HG03045 (cell line): ENCODE data around the gene STARD10.
"Not testable (repeated sequence)": the region's sequence is repeated elsewhere in the genome, so short reads cannot be mapped to it uniquely, and the experiment has no call there.

Source experiments
- ATAC-seq: cut with Tn5 transposase; IDR thresholded peaks from one replicate; pipeline ENCODE4 v1.9.1; 2021; ENCODE audit warnings: mild to moderate bottlenecking, moderate library complexity; ENCODE audit not compliant: unreplicated experiment

Gene STARD10

DNA sequence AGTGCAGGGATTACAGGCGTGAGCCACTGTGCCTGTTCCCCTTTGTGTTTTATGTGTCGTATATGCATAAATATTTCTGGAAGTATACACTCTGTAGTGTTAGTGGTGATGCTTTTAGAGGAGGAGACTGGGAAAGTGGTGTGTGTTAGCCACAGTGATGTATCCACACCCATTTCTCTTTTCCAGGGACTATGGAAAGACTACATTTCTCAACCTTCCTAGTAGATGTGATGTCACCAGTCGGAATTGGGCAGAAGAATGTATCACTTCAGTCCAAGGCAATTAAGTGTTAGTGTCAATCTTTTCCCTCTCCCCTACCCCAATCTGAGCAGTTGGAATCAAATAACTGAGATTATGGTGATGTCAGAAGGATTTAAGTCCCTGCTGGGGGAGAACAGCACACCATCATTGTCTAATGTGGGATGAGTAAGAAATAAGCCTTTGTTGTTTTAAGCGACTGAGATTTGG, 14.5 kb upstream of the STARD10 start:
- no peak for ATAC-seq

DNA sequence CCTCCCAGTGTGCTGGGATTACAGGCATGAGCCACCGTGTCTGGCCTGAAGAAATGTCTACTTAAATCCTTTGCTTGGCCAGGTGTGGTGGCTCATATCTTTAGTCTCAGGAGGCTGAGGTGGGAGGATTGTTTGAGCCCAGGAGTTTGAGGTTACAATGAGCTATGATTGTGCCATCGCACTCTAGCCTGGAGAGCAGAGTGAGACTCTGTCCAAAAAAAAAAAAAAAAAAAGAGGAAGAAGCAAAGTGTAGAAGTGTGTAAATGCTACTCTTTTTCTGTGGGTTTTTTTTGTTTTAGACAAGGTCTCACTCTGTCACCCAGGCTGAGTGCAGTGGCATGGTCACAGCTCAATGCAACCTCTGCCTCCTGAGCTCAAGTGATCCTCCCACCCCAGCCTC, 13.9 kb upstream of the STARD10 start:
- no peak for ATAC-seq

DNA sequence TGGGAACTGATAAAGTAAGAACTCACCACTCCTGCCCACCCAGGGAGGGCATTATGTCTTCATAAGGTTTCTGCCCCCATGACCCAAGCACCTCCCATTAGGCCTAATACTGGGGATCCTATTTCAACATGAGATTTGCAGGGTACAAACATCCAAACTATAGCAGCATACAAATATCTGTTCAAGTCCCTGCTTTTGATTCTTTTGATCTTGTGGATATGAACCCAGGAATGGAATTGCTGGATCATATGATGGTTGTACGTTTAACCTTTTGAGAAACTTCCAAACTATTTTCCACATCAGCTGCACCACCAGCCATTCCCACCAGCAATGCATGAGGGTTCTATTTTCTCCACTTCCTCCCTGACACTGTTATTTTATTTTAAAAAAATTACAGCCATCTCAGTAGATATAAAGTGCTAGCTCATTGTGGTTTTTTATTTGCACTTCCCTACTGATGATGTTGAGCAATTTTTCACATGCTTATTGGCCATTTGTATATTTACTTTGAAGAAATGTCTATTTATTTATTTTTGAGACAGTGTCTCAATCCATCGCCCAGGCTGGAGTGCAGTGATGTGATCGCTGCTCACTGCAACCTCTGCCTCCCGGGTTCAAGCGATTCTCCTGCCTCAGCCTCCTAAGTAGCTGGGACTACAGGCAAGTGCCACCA, 13.3 kb upstream of the STARD10 start:
- ATAC-seq, result no peak

DNA sequence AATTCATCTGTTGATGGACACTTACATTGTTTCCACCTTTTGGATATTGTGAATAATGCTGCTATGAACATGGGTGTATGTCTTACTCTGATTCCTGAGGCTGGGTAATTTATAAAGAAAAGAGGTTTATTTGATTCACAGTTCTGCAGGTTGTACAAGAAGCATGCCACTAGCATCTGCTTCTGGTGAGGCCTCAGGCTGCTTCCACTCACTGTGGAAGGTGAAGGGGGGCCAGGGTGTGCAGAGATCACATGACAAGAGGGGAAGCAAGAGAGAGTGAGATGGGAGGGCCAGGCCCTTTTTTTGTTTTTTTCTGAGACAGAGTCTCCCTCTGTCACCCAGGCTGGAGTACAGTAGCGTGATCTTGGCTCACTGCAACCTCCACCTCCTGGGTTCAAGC, 12.5 kb upstream of the STARD10 start:
- ATAC-seq, result not testable (repeated sequence)

DNA sequence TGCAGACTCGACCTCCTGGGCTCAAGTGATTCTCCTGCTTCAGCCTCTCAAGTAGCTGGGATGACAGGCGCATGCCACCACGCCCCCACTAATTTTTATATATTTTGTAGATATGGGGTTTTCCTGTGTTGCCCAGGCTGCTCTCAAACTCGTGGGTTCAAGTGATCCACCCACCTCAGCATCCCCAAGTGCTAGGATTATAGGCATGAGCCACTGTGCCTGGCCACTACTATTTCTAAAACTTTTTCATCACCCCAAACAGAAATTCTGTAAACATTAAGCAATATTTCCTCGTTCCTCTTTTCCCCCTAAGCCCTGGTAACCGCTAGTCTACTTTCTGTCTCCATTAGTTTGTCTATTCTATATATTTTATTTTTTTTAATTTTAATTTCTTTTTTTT, 11.4 kb upstream of the STARD10 start:
- ATAC-seq, result no peak

DNA sequence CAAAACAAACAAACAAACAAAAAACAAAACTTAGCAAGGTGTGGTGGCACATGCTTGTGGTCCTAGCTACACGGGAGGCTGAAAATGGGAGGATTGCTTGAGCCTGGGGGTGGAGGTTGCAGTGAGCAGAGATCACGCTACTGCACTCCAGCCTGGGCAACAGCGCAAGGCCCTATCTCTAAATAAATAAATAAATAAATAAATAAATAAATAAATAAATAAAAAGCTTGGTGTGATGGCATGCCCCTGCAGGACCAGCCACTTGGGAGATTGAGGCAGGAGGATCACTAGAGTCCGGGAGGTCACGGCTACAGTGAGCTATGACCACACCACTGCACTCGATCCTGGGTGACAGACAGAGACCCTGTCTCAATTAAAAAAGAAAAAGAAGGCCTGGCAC, 9.0 kb upstream of the STARD10 start:
- ATAC-seq, result no peak

DNA sequence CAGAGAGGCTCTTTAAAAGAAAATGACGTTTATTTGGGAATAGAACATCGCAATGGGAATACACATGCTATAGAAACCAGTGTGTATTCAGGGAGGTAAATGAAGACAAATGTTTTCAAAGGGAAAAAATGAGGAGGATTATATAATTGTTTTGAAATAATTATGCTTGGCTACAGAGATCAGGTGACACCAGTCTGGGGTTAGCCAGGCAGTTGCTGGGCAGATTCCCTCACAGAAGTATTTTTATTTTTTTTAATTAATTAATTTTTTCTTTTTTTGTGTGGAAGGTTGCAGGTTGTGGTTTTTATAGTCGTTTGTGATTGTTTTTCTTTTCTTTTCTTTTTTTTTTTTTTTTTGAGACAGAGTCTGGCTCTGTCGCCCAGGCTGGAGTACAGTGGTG, 5.6 kb upstream of the STARD10 start:
- no peak for ATAC-seq

DNA sequence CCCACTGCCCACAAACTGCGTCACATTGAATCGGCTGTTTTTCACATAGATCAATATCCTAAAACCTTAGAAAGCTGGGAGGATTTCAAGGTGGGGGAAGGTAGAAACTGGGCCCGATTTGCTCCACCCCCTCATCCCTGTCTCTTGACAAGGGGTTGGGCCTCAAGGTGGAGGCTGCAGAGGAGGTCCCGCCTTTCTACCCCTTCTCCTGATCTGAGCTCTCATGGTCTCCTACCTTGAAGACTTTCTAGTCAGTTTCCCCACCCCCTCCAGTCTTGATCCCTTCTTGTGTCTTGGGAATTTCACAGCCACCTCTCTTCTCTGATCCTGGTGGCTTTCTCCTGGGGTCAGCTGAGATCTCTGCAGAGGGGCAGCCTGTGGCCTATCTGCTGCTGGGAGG, 4.5 kb upstream of the STARD10 start:
- ATAC-seq, result no peak

DNA sequence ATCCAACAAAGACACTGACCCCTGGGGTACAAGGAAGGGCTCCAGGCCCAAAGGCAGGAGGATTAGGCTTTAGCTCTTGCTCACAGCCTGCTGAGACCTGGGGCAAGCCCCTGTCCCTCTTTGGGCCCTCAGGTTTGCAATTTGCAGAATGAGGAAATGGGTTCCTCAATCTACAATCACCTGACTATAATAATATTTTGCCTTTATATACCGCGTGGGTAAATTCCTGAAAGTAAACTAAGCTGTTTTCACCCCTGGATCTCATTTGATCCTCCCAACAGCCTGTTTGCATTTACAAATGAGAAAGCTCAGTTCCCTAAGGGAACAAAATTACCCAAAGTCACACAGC, 797 bp downstream of the STARD10 start:
- no peak for ATAC-seq

DNA sequence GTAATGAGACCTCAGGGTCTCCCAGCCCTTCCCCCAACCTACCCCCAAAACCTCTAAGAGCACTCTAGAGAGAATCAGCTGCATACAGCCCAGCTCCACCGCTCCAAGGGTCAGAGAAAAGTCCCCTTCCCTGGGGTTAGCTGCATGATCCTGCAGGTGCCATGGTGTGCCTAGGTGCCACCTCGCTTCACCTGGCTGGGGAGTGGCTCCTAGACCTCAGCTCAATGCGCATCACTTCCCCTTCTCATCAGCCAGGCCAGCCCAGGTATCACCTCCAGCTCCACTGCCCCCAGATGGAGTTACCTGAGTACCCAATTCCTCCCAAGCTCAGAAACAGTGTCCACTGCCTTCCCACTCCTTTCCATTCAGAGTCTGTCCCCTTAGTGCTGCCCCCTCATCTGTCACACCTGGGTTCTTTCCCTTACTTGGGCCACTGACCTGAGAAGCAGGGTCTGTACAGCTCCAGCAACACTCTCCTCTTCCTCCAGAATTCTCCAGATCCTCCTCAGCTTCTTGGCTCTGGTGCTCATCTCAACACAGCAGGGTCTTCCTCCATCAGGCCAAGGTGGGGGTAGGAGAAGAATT, 1.3 kb downstream of the STARD10 start:
- no peak for ATAC-seq

DNA sequence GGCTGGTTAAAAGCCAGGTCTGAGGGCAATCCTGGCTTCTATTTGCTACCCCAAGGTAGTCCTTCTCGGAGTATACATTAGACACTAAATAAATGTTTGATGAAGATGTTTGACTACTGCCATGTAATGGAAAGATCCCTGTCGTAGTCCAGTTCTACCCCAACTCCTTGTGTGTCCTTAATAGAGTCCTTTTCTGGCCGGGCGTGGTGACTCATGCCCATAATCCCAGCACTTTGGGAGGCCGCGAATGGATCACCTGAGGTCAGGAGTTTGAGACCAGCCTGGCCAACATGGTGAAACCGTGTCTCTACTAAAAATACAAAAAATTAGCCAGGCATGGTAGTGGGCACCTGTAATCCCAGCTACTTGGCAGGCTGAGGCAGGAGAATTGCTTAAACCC, 2.6 kb downstream of the STARD10 start:
- ATAC-seq, result not testable (repeated sequence)

DNA sequence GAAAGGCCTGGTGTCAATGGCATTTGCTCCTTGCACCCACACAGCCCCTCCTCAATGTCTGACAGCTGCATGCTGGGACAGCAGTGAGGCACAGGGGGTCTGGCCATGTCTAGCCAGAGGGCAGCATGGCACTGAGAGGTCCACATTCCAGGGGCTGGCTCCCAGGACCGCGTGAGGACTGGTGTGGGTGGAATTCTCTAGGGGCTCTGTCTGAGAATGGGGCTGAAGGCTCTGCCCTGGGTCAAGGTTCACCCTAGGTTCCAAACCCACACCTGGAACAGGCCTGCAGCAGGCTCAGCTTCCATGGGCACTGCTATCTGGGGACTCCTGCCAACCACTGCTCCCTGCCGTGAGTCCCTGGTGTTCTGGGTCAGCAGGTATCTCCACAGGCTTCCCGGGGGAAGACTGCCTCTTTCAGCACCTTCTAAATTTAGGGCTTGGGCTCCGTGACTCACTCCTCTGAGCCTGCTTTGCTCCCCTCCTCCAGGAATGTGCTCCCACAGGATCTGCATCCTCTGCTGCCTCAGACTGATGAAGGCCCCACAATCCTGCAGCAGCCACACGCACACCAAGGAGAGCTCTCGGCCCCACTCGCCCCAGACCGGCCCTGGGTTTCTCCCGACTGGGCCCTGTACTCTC, 4.2 kb downstream of the STARD10 start:
- ATAC-seq, result no peak

DNA sequence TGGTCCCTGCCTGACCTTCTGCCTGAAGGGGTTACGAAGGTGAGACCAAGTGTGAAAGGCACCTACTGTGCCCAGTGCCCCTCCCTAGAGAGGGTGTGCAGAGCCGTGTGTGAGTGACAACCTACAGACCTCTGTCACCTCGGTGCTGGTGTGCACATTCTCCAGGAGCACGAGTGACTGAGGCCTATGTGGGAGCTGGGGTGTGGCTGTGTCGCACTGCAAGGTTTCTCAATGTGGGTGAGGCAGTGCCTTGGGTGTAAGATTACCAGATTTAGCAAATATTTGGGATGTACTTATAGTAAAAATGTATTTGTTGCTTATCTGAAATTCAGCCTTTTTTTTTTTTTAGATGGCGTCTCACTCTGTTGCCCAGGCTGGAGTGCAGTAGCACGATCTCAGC, 5.6 kb downstream of the STARD10 start:
- ATAC-seq, result no peak

DNA sequence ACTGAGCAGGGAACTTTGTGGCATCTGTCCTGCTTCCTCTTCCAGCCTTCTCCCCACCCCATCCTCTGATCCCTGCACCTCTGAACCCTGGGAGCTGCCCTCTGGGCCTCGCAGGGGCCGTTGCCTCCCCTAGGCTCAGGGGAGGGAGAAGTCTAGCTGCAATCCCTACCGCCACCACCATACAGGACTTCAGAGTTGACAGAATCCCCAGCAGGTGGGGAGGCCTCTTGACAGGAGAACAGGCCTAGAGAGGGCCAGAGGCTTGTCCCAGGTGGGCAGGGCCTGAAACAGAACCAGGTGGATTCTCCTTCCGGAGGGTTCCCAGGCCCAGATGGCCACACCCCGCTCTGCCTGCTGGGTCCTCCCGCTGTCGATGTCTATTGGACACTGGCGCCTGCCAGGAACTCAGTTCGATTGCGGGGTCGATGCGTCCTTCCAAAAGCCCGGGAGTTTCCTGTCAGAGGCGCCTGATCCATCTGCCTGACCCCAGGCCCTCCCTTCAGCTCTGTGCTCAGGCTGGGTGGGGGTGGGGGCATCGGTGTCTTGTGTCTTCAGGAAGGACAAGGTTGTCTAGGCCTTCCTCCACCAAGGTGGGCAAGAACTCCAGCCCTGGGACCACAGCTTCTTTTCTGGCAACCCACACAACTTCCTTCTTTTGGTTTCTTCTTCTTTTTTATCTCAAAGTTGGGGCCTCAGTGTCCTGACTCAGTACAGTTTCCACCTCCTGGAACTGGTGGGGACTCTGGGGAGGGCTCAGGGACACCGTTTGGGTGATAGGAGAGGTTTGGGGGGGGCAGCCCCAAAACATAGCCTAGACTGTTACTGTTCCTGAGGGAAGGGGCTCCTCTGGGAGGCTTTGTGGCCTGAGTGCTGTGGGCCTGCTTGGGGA, 6.4 kb downstream of the STARD10 start:
- no peak for ATAC-seq

DNA sequence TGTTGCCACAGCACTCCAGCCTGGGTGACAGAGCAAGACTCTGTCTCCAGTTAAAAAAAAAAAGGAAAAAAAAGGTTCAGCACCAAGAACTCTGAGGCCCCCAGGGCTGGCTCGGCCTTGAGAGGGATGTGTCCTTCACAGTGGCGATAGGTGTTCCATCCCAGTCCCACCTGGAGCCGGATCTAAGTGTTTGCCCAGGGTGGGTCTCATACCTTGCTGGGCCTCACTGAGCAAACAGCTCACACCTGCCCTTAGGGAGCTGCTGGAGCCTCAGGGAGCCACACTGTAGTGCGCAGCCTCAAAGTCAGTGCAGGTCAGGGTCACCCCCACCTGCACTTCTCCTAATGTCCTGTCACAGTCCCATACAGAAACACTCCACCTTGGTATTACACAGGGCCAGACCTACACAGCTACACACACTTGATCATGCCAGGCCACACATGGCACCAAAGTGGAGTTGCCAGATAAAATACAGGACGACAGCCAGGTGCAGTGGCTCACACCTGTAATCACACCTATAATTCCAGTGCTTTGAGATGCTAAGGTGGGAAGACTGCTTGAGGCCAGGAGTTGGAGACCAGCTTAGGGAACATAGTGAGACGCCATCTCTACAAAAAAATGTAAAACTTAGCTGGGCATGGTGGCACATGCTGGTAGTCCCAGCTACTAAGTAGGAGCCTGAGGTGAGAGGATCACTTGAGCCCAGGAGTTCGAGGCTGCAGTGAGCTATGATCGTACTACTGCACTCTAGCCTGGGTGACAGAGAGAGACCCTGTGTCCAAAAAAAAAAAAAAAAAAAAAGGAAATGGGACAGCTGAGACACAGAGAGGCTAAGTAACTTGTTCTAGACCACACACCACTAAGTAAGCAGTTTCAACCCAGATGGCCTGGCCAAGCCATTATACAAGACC, 7.3 kb downstream of the STARD10 start:
- ATAC-seq, result no peak

DNA sequence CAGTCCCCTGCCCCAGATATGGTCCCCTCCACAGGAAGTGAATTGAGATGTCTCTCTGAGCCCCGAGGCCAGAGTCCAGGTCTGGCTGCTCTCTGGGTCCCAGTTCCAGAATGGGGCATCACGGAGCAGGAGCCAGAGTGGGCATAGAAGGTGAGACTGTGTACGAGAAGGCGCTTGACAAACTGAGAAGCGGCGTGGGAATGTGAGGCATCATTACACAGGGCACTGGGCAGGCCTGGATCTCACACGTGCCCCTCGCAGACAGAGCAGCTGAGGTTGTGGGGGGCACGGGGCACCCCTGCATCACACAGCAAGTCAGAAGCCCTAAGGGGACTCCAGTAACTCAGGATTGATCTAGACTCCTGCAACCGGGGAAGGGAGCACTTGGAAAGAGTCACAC, 9.2 kb downstream of the STARD10 start:
- ATAC-seq, result no peak

DNA sequence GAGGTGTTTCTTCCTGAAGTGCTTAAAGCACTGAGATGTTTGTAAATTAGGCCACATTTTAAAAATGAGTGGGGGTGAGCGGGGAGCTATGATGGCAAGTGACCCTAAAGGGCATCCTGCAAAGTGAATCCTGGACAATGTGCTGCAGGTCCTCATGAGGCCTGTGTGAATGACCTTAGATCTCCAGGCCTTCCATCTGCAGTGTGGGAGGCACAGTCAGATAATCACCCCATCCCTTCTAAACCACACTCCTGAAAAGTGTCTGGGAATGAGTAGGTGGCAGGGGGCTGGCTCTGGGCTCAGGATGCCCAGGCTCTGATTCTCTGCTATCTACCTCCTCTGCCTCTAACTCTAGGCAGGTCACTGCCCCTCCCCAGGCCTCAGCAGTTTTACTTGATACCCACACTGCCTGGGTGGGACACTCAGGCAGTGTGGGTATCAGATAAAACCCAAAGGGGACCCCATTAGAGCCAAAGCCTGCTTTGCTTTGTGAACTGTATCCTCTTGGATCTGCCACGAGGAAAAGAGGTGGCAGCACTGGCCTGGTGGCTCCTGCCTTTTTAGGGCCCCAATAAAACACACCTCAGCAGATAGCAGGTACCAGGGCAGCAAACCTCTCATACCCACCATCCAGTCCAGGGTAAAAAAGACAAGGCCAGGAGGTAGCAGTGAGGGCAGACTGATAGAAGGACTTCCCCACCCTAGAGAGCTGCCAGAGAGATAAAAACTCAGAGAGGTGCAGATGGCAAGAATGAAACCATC, 10.5 kb downstream of the STARD10 start:
- no peak for ATAC-seq

DNA sequence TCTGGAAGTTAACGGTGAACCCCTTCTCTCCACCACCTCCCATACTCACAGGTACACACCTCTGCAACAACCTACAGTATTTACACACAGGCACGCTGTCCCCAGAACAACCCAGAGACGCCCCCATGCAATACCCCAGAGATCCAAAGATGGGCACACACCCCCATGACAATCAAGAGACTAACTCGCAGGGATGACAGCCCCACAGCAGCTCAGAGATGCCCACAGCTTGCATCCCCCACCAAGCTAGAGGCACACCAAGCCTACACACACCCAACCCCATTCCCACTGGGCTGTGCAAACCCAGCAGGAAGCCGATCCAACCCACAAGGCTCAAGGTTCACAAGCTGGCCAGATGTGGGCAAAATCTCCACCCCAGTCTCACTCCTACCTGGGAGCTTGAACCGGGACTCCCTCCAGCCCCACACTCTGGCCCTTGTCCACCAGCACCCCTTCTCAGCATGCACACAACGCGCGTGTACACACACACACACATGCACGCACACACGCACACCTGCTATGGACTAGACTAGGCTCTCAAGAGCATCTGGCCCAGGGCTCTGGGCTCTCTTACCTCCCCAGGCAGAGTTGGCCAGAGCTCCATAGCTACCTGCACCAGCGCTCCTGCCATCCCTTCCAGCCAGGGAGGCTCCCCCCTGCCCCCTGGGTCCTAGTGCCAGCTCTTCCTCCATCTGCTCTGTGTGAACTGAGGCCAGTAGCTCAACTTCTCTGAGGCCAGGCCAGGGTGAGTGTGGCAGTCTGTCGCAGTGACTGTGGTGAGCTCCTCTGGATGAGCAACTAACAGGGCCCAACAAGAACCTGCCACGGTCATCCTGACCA, 11.5 kb downstream of the STARD10 start:
- ATAC-seq, result no peak
